Erythroblast (primary cell): Measurements from ENCODE around the gene RAB3C.

Source experiments
- DNase-seq, 2 experiments: peaks; one replicate each; lab custom pipeline; 2025; lab: John Stamatoyannopoulos, UW
- GATA1 ChIP-seq: IDR thresholded peaks from 2 replicates; pipeline ENCODE4 v1.6.1; 2011; ENCODE audit warnings: low read depth, mild to moderate bottlenecking, control low read depth, low read length, moderate library complexity
- POLR2A ChIP-seq: IDR thresholded peaks from 2 replicates; pipeline ENCODE4 v1.6.1; 2011; ENCODE audit warnings: mild to moderate bottlenecking, low read length

RAB3C gene

DNA sequence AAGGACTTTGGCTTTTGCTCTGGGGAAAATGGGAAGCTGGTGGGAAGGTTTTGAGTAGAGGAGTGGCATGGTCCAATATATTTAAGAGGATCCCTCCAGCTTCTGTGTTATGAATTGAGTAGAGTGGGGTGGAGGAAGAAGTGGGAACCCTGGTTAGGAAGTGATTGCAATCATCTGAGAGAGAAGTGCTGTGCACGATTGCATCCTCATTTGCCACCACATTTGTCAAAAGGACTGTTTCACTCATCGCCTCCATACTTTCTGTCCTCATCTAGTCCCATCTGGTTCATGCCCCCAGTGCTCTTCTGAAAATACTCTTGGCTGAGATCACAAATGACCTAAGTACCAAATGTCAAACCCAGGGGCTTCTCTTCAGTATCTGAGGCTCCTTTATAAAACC lies 192.1 kb downstream of the RAB3C start:
- DNase-seq: no peak
- TF ChIP-seq GATA1 (no peak), POLR2A (no peak)

DNA sequence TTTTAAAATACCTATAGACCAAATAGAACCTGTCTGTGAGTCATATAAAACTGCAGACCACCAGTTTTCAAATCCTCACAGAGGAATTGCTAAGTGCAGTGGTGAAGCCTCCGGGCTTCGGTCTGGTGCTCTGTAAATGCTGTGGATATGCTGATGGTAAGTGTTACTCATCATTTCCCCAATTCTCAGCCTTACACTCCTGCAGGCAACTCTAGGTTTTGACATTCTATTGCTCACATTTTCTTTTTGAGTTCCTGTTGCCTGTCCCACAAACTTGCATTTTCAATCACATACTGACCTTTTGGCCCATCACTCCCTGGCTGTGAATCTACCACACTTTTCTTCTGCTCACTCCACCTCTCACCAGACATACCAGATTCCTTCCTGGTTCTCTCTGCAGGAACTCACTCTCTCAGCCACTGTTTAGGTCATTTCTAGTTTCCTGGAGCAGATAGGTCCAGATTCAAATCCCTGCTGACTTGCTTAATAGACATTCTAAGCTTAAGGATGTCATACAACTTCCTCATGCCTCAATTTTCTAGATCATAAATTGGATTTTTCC lies 192.9 kb downstream of the RAB3C start:
- DNase-seq: no peak
- TF ChIP-seq GATA1 (no peak), POLR2A (no peak)

DNA sequence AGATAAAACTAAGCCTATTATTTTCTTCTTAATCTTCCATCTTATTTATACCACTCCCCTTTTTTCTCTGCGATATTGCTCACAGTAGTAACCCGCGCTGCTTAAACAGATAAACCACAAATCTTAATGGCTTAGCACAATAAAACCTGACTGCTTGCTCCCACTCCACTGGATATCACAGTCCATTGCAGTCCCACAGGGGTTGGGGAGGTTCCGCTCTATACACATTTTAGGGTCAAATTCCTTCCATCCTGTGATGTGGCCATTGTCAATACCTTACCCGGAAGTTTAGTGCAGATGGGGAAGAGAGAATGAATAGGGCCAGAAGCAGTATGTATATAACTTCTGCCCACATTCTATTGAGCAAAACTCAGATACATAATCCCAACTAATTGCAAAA lies 193.7 kb downstream of the RAB3C start:
- no peak for DNase-seq
- TF ChIP-seq POLR2A (no peak), GATA1 (no peak)

DNA sequence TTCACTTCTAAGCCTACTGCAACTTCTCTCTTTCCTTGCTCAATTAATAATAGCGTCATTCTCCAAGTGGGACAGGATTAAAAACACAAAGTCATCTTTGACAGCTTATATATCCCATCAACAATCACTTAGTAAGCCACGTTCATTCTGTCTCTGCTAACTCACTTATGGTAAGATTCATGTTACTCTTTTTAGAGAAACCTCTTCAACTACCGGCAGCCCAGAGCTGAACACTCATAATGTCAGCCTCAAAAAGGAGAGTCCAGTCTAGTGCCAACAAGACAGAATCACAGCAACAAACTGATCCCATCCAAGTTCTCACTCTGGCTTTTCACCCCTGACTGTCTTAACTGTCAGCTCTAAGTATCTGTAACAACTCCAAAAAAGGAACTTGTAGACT lies 196.0 kb downstream of the RAB3C start:
- no peak for TF ChIP-seq POLR2A
- TF ChIP-seq GATA1: no peak
- DNase-seq: no peak

DNA sequence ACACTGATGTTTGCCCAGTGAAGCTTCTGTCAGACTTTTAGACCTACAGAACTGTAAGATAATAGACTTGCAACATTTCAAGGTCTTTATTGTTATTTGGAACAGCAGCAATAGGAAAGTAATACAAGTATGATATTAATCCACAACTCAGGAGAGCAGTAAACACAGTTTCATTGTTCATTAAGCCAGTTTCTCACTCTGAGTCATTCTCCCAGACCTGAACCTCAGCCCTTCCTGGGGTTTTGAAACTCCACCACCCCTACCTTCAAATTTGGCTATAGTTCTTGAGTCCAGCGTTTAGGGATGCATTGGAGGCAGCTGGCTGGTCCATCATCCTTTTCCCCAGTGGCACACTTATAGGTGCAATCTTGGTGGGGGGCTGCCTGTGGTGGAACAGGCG lies 203.2 kb downstream of the RAB3C start:
- DNase-seq: no peak
- TF ChIP-seq POLR2A (no peak), GATA1 (no peak)

DNA sequence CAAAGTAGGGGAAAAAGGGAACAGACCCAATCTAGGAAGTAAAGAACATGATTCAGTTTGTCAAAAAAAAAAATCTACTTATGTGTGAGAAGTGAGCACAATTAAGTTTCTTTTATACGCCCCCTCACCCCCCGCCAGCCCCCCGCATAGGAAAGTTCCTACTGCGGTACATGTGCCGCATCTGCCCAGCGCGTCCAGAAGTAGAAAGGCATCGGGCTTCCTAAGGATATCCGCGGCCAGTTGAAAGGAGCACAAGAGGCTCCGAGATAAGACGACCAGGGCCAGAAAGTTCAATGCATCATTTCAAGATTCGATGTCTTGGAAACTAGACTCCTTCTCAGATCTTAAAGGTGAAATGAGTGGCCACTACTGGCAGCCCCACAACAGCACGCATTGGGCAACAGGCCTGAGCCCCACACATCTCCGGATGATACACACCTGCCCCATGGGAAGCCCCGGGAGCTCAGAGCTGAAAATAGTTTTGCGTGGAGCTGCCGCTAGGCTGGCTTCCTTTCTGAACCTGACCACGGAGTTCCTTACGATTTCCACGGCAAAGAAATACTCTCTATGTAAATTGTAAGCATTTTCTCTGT lies 203.9 kb downstream of the RAB3C start:
- TF ChIP-seq POLR2A (no peak), GATA1 (no peak)
- DNase-seq: no peak

DNA sequence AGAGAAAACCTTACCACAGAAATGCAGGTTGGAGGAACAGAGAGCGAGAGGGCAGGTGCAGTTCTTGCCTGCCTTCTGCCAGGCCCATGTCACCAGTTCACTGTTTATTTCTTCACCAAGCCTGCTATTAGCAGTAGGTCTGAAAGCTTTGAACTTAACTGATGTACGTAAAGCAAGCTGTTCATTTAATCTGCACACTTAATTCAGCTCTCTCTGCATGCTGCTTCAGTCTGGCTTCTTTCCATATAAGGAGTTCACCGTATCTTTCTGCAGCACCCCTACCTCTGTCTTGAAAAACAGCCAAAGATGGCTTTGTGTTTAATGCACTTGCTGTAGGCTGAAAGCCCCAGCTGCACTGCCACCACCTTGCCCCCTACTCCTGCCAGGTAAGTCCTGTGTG lies 205.1 kb downstream of the RAB3C start:
- TF ChIP-seq GATA1 (no peak), POLR2A (no peak)

DNA sequence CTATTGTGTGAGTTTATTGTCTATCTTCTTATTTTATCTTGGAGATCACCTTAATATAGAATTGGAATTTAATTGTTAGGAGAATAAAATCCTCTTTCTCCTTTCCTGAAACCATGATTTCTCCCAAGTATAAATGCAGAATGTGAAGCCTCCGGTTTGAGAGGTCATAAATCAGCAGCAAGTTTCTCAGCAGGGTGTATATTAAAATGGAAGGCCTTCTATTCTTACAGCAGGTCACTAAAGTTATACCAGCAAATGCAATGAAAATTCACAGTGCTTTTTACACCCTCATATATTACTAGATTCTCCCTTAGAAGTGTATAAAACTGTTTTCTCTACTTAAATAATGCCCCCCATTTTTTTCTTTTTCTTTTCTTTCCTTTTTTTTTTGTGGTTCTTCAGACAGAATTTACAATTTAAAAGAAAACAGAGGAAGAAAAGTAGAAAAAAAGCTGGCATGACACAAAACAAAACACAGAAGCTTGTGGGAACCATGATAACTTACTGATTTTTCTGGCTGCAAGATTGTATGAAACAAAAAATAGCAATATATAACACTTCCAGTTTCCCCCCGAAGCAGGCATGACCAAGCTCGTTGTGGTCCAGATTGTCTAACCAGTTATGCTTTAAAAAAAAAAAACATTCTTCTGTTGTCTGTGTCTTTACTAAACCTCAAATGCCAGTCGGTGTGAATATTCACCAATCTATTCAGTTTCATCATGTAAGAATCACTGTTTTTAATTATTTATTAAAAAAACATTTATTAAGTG lies 211.2 kb downstream of the RAB3C start:
- no peak for DNase-seq
- no peak for TF ChIP-seq GATA1
- TF ChIP-seq POLR2A: no peak

More for the DNA sequence above, 205.1 kb downstream of the RAB3C start:
- DNase-seq: no peak

DNA sequence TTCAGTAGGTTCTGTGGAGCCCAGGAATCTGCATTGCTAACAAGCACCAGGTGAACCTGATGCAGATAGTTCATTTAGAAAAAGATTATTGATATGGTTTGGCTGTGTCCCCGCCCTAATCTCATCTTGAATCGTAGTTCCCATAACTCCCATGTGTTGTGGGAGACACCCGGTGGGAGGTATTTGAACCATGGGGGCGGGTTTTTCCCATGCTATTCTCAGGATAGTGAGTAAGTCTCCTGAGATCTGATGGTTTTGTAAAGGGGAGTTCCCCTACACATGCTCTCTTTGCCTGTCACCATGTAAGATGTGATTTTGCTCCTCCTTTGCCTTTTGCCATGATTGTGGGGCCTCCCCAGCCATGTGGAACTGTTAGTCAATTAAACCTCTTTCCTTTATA lies 212.0 kb downstream of the RAB3C start:
- TF ChIP-seq GATA1 (no peak), POLR2A (no peak)
- DNase-seq: no peak

DNA sequence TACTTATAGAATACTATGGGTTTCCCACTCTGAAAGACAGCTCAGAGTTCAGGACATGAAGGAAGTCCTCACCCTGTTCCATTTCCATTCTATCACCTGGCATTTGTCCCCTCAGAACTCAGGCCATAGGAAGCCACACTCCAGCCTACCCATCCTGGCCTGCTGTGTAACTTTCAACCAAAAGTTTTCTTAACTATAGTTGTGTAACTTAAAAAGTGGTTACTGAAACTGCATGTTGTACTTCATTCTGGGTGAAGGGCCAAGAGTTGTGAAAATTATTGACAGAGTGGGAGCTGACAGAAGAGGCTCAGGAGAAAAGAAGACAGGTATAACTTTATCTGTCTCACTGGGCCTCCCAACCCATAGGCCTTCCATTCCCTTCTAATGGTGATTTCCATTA lies 212.5 kb downstream of the RAB3C start:
- no peak for DNase-seq
- TF ChIP-seq POLR2A (no peak), GATA1 (no peak)

DNA sequence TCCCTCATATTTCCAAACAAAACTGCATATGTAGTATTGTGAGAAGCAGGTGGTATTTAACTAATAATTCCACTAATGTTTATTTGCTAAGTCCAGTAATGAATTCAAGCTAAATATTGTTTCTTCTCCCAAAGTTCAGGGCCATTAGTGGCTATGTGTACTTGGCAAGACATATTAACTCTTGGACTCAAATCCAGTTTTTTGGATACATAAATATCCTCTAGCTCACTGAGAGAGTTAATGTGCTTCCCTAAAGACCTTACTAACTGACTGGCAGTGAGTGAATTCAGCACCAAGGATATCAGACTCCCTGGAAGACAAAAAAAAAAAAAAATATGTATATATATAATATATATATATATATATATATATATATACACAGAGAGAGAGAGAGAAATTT lies 214.1 kb downstream of the RAB3C start:
- no peak for DNase-seq
- TF ChIP-seq POLR2A: no peak

DNA sequence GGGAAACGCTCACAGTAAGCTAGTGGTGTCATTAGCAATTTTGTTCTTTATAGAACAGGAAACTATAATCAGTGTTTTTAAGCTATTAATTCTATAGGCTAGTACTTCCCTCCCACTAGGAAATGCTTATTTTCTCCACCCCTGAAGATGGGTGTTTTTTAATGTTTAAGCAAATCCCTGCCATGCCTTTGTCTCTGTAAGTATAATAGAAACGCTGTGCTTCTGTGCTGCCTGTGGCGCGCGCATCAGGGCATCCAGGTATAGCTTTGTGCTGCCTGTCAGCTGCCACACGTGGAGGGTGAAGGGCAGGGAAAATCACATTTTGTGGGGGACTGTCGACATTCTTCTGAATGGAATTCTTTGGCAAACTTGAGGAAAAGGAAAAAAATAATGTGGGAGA lies 217.5 kb downstream of the RAB3C start:
- DNase-seq: no peak

DNA sequence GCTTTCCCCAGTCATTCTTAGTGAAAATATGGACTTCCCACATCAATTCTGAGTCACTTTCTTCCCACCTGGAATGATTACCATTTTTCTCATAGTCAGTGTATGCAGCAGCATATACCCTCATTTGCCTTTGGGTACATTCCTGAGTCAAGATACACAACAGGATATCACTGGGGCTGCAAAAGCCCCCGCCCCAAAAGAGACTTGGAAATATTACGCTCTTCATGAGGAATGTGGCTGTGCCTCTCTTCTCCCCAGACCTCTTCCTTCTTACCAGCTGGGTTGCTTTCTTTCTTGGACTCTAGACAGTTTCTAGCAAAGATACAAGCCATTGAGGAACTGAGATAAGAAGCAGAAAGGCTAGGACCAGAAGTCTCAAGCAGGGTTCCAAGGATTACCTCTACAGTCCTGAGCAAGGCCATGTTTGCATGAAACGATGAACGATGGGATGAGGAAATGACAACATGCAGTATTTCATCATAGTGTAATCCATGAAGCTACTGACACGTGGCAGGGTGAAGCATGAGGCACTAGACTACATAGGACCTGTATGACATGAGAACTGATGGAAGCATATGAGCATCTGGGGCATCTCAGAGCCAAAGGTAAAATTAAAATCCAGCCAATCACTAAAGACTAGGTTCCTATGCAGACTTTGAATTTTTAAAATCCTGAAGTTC lies 218.1 kb downstream of the RAB3C start:
- no peak for DNase-seq
- no peak for TF ChIP-seq POLR2A
- no peak for TF ChIP-seq GATA1

More for the DNA sequence above, 217.5 kb downstream of the RAB3C start:
- TF ChIP-seq GATA1 (no peak), POLR2A (no peak)

DNA sequence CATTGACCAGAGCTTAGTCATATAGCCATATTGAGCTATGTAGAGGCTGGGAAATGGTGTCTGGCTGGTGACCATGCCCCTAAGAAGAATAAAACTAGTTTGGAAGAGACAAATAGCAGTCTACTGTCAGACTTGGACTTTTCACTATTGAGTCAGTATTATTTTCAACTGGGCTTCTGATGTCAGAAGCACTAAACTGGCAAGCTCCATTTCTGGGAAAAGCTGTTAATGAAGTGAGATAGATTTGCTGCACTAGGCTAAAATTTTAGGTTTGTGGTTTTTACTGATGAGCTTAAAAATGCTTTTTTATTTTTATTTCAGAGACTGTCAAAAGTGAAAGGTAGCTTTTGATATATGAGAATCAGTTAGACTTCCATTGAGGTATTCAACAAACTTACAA lies 220.2 kb downstream of the RAB3C start:
- no peak for TF ChIP-seq POLR2A
- TF ChIP-seq GATA1: no peak
- DNase-seq: no peak

DNA sequence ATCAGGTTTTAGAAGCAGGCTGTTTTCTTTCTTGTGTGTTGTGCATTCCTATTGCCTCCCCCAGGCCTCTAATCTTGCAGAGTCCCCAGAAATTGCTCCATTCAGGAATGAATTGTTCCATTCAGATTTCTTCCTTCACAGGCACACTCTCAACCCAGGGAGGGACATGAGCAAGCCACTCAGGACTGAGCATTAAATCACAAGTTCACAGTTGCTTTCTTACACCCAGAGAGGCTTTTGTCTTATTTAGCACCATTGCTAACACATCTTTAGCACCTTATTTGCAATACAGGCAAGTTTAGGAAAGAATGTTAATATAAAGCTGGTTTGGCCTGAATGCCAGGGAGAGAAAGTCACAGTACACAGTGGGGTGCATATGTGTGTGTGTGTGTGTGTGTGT lies 221.4 kb downstream of the RAB3C start:
- TF ChIP-seq GATA1 (no peak), POLR2A (no peak)
- no peak for DNase-seq
